NCI-H2196 treated with DMSO at 0.1 percent for 48 hours (cell line): ENCODE results near the gene LIX1.

Source experiments
- DNase-seq: peaks from one replicate; lab custom pipeline; 2025; ENCODE audit not compliant: unreplicated experiment; lab: John Stamatoyannopoulos, UW

Gene LIX1

GRCh38 chr5:97076098-97076497, 66.3 kb downstream of the LIX1 start:
- no peak for DNase-seq

DNA sequence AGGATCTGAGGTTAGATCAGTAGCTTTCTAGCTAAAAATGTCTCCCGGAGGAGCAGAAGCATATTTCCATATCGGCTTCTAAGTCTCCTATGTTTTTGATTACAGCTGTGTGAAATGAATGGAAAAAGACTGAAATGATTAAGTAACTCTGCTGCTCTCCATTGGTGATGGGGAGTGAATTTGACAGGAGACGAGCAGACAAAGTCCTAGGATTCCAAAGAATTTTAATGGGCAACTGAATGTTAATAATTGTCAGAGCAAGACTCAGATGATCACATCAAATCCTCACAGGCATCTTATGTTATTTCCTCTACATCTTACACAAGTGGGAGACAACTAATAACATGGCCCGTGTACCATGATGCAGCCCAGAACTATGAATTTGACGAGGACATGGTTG, 66.8 kb downstream of the LIX1 start:
- DNase-seq, result no peak

DNA sequence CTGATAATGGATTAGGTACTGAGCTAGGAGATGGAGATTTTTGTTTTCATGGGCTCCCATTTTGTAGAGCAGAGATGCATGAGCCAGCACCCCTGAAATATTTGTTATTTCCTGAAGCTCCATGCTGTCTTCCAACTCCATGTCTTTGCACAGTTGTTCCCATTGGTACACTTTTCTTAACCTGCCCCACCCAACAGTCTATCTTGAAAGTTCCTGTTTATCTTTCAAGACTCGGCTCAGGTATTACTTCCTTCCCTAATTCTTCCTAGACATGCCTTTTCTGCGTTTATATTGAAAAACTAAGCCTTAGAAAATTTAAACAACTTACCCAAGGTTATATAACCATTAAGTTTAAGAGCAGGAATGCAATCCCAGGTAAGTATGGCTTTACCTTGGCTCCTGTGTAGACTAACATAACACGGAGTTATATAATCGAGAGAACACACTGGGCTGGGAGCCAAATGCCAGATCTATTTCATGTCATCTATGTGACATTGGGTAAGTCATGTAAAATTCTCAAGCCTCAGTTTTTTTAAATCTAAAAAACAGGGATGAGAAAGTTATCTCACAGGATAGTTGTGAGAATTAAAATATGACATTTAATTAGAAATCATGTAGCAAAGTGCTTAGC, 67.4 kb downstream of the LIX1 start:
- DNase-seq, result no peak

DNA sequence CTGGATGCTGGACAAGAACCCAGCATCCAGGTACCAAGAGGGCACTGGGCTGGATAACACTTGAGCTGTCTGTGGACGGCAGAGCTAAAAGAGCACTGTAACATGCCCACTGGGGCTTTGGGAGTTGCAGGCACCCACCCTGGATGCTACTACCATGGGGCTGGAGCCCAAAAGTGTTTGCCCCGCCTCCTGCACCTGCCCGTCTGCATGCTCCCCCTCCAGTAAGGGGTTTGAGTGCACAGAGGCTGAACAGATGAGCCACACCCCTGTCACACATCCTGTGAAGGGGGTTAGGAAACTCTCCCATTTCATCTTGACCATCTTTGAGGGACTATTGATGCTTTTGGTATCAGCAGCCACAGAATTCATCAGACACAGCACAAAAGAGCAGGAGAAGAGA, 69.0 kb downstream of the LIX1 start:
- no peak for DNase-seq

GRCh38 chr5:97072696-97073095, 69.7 kb downstream of the LIX1 start:
- no peak for DNase-seq

- DNase-seq, result no peak
Measured at GRCh38 chr5:97071993-97072392, 70.4 kb downstream of the LIX1 start.

DNA sequence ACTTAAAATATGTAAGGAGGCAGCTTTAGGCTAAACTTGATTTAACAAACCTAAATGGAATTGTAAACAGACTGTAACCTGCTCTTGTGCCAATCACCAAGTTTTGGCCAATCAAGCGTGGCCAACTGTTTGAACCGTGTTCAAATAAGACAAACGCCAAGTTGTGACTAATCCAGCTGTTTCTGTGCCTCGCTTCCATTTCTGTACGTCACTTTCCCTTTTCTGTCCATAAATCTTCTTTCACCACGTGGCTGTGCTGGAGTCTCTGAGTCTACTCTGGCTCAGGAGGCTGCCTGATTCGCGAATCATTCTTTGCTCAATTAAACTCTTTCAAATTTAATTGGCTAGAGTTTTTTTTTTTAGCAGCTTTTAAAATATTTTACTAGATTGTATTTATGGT, 71.3 kb downstream of the LIX1 start:
- DNase-seq, result no peak

- no peak for DNase-seq
Measured at GRCh38 chr5:97070234-97070633, 72.2 kb downstream of the LIX1 start.

DNA sequence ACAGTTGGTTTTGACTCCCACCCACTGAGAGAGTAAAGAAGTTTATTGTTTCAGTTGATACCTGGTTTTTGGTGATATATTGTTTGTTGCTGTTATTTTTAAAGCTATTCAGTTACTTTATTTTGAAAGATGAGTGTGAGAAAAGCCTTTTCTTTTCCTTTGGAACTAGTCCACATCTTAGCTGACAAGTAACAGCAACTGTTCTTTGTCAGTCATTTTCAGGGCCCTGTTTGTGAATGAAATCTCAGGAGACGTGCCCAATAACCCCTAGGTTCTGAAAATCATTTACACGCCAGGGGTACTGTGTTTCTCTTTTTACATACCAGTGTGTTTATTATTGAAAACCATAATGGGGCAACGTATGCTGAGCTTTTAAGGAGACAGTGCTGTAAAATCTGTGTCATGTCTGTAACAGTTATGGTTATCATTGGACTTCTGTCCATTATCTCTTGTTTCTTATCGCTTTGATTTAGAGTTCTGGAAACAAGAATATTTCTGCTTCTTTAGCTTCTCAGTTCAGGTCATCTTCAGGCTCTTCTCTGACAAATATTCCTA, 75.0 kb downstream of the LIX1 start:
- DNase-seq, result no peak

DNA sequence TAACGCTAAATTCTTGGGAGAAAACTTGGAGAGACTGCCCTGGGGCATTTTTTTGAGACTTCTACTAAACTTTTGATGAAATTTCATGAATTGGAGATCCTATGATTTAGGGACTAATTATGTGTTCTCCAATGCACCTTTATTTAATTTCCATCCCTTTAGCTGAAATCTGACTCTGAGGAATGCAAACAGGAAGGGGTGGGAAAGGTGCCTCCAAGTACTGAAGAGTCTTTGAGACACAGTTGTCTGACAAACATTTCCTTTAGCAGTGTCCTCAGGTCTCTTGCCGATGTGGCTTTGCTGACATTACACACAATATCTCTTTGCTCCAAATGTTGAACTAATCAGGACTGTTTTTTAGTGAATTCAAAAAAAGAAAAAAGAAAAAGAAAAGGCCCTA, 76.9 kb downstream of the LIX1 start:
- DNase-seq, result no peak

- DNase-seq, result no peak
Measured at GRCh38 chr5:97063251-97063650, 79.2 kb downstream of the LIX1 start.

DNA sequence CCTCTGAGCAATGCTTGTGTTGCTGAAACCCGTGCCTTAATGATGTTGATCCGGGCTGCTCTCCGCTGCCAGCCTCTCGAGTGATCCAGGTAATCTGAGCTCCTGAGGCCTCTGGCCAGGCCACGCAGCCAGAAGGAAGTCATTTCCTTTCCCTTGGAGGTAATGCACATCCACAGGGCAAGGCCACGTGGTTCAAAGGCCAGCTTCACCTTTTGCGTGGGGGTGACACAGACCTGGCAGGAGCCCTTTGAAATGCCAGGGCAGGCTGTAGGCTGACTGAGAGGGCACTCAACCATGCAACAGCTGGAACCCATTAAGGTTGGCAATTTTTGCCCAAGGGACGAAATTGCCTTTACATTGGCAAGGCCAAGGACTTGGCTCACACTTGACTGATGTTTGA, 80.4 kb downstream of the LIX1 start:
- peak; percentile 16 for DNase-seq

GRCh38 chr5:97056263-97056662, 86.1 kb downstream of the LIX1 start:
- no peak for DNase-seq

- DNase-seq, result no peak
Measured at GRCh38 chr5:97049175-97049574, 93.2 kb downstream of the LIX1 start.

DNA sequence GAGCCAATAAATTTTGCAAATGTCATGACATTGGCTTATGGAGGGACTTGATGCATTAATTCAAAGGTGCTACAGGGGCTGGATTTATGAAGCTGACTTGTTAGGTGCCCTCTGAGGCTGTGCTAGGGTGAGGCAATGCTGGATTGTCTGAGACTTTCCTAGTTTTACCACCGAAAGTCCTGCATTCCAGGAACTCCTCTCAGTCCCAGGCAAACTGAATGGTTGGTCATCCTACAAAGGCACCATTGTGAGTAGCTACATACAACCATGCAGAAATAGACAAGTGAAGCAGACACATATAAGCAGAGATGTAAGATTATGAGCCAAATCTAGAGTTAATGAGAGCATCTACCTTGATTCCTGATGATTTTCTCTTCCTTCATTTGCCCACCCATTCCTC, 95.3 kb downstream of the LIX1 start:
- DNase-seq, result no peak

- DNase-seq, result no peak
Measured at GRCh38 chr5:97046270-97046982, 96.0 kb downstream of the LIX1 start.

DNA sequence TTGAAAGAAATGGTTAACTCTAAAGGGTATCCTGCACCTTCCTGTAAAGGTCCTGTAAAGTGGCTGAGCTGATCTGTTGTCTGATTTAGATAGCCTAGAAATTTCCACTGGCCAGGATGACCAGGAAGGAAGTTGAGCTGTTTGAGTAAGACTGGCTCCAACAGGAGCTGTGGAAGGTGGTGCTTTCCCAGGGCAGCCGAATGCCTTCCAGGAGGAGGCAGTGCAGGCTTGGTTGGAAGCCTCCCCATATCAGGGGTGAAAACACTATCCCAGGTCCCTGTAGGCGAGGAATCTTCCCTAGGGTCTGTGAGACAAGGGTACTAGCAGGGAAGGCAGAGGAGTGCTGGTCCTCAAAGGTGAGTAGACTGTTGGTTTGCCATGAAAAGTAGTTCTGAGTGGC, 98.4 kb downstream of the LIX1 start:
- no peak for DNase-seq

DNA sequence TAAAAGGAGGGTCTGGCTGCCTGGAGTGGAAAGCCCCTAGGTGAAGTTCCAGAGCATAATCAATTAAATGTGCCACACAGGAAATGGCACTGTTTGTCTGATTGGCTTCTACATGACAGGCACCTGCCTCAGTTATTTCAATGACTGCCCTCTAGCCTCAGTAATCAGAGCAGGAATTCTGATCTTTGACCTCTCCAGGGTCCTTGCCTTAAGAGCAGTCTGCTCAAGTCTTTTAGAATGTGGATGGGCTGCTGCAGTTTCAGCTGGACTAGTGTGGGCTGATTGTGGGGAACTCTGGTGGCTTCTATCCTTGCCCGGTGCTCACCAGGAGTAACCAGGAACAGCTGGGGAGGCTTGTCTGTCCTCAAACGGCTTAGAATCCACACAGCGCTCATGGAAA, 98.9 kb downstream of the LIX1 start:
- DNase-seq, result no peak

GRCh38 chr5:97042996-97043395, 99.4 kb downstream of the LIX1 start:
- no peak for DNase-seq
